ENCODE results near the gene PAPPA.

Gene PAPPA

GRCh38 chr9:116191576-116192415, 38.2 kb downstream of the PAPPA start:
- Histone ChIP-seq H3K36me3 (ENCODE audit: insufficient read depth, low read length) (no peaks in the 10 kb centered on the region), H3K27ac (ENCODE audit: low read depth, low read length) (no peak overlapping the region), H3K4me3 (ENCODE audit: low read depth in 1 of 2, low read length in 2 of 2) (no peak overlapping the region), H3K9me3 (ENCODE audit: low read length) (no peaks in the 10 kb centered on the region), H3K4me1 (ENCODE audit: insufficient read depth, low read length) (no peaks in the 10 kb centered on the region), H3K9ac (ENCODE audit: low read length) (no peak overlapping the region), H3K27me3 (ENCODE audit: control insufficient read depth in 1 of 2, insufficient read depth in 2 of 2, low read length in 2 of 2) (no peaks in the 10 kb centered on the region)

- Histone ChIP-seq H3K4me1 (ENCODE audit: insufficient read depth, low read length) (no peaks in the 10 kb centered on the region), H3K36me3 (ENCODE audit: insufficient read depth, low read length) (no peaks in the 10 kb centered on the region), H3K27me3 (ENCODE audit: control insufficient read depth in 1 of 2, insufficient read depth in 2 of 2, low read length in 2 of 2) (no peaks in the 10 kb centered on the region), H3K4me3 (ENCODE audit: low read depth in 1 of 2, low read length in 2 of 2) (no peak overlapping the region), H3K9ac (ENCODE audit: low read length) (no peak overlapping the region), H3K27ac (ENCODE audit: low read depth, low read length) (no peak overlapping the region), H3K9me3 (ENCODE audit: low read length) (no peaks in the 10 kb centered on the region)
Observed at GRCh38 chr9:116193636-116194035, 40.0 kb downstream of the PAPPA start.

- Histone ChIP-seq H3K36me3 (ENCODE audit: insufficient read depth, low read length) (no peaks in the 10 kb centered on the region), H3K4me1 (ENCODE audit: insufficient read depth, low read length) (peaks cover under 1% of the 10 kb centered on the region), H3K9ac (ENCODE audit: low read length) (no peak overlapping the region), H3K27me3 (ENCODE audit: control insufficient read depth in 1 of 2, insufficient read depth in 2 of 2, low read length in 2 of 2) (no peaks in the 10 kb centered on the region), H3K4me3 (ENCODE audit: low read depth in 1 of 2, low read length in 2 of 2) (no peak overlapping the region), H3K9me3 (ENCODE audit: low read length) (no peaks in the 10 kb centered on the region), H3K27ac (ENCODE audit: low read depth, low read length) (no peak overlapping the region)
Observed at GRCh38 chr9:116196806-116197205, 43.2 kb downstream of the PAPPA start.

GRCh38 chr9:116198344-116198743, 44.8 kb downstream of the PAPPA start:
- Histone ChIP-seq H3K9me3 (ENCODE audit: low read length) (no peaks in the 10 kb centered on the region), H3K27me3 (ENCODE audit: control insufficient read depth in 1 of 2, insufficient read depth in 2 of 2, low read length in 2 of 2) (no peaks in the 10 kb centered on the region), H3K9ac (ENCODE audit: low read length) (no peak overlapping the region), H3K4me3 (ENCODE audit: low read depth in 1 of 2, low read length in 2 of 2) (no peak overlapping the region), H3K27ac (ENCODE audit: low read depth, low read length) (no peak overlapping the region), H3K4me1 (ENCODE audit: insufficient read depth, low read length) (peaks cover 8% of the 10 kb centered on the region), H3K36me3 (ENCODE audit: insufficient read depth, low read length) (no peaks in the 10 kb centered on the region)

- H3K9ac ChIP-seq (ENCODE audit: low read length) = no peak overlapping the region
- peaks cover 8% of the 10 kb centered on the region for H3K4me1 ChIP-seq (ENCODE audit: insufficient read depth, low read length)
- H3K36me3 ChIP-seq (ENCODE audit: insufficient read depth, low read length) = no peaks in the 10 kb centered on the region
- no peak overlapping the region for H3K4me3 ChIP-seq (ENCODE audit: low read depth in 1 of 2, low read length in 2 of 2)
- no peaks in the 10 kb centered on the region for H3K9me3 ChIP-seq (ENCODE audit: low read length)
- no peaks in the 10 kb centered on the region for H3K27me3 ChIP-seq (ENCODE audit: control insufficient read depth in 1 of 2, insufficient read depth in 2 of 2, low read length in 2 of 2)
- no peak overlapping the region for H3K27ac ChIP-seq (ENCODE audit: low read depth, low read length)
Observed at GRCh38 chr9:116202219-116202912, 48.8 kb downstream of the PAPPA start.

GRCh38 chr9:116204252-116204882, 50.8 kb downstream of the PAPPA start:
- Histone ChIP-seq H3K9me3 (ENCODE audit: low read length) (no peaks in the 10 kb centered on the region), H3K36me3 (ENCODE audit: insufficient read depth, low read length) (no peaks in the 10 kb centered on the region), H3K27me3 (ENCODE audit: control insufficient read depth in 1 of 2, insufficient read depth in 2 of 2, low read length in 2 of 2) (no peaks in the 10 kb centered on the region), H3K9ac (ENCODE audit: low read length) (no peak overlapping the region), H3K4me1 (ENCODE audit: insufficient read depth, low read length) (peaks cover 8% of the 10 kb centered on the region), H3K4me3 (ENCODE audit: low read depth in 1 of 2, low read length in 2 of 2) (no peak overlapping the region), H3K27ac (ENCODE audit: low read depth, low read length) (no peak overlapping the region)

GRCh38 chr9:116207371-116208111, 54.0 kb downstream of the PAPPA start:
- H3K27ac ChIP-seq (ENCODE audit: low read depth, low read length) = no peak overlapping the region
- no peaks in the 10 kb centered on the region for H3K9me3 ChIP-seq (ENCODE audit: low read length)
- no peaks in the 10 kb centered on the region for H3K27me3 ChIP-seq (ENCODE audit: control insufficient read depth in 1 of 2, insufficient read depth in 2 of 2, low read length in 2 of 2)
- no peaks in the 10 kb centered on the region for H3K4me1 ChIP-seq (ENCODE audit: insufficient read depth, low read length)
- no peak overlapping the region for H3K4me3 ChIP-seq (ENCODE audit: low read depth in 1 of 2, low read length in 2 of 2)
- H3K9ac ChIP-seq (ENCODE audit: low read length) = no peak overlapping the region
- no peaks in the 10 kb centered on the region for H3K36me3 ChIP-seq (ENCODE audit: insufficient read depth, low read length)

GRCh38 chr9:116208417-116209232, 55.0 kb downstream of the PAPPA start:
- Histone ChIP-seq H3K27ac (ENCODE audit: low read depth, low read length) (no peak overlapping the region), H3K4me1 (ENCODE audit: insufficient read depth, low read length) (no peaks in the 10 kb centered on the region), H3K9ac (ENCODE audit: low read length) (no peak overlapping the region)

GRCh38 chr9:116209414-116210116, 56.0 kb downstream of the PAPPA start:
- Histone ChIP-seq H3K36me3 (ENCODE audit: insufficient read depth, low read length) (no peaks in the 10 kb centered on the region), H3K4me3 (ENCODE audit: low read depth in 1 of 2, low read length in 2 of 2) (no peak overlapping the region), H3K4me1 (ENCODE audit: insufficient read depth, low read length) (no peaks in the 10 kb centered on the region), H3K9ac (ENCODE audit: low read length) (no peak overlapping the region), H3K27me3 (ENCODE audit: control insufficient read depth in 1 of 2, insufficient read depth in 2 of 2, low read length in 2 of 2) (no peaks in the 10 kb centered on the region), H3K9me3 (ENCODE audit: low read length) (no peaks in the 10 kb centered on the region), H3K27ac (ENCODE audit: low read depth, low read length) (no peak overlapping the region)

More at GRCh38 chr9:116208417-116209232, 55.0 kb downstream of the PAPPA start:
- no peaks in the 10 kb centered on the region for H3K27me3 ChIP-seq (ENCODE audit: control insufficient read depth in 1 of 2, insufficient read depth in 2 of 2, low read length in 2 of 2)
- no peak overlapping the region for H3K4me3 ChIP-seq (ENCODE audit: low read depth in 1 of 2, low read length in 2 of 2)
- H3K9me3 ChIP-seq (ENCODE audit: low read length) = no peaks in the 10 kb centered on the region
- no peaks in the 10 kb centered on the region for H3K36me3 ChIP-seq (ENCODE audit: insufficient read depth, low read length)

- Histone ChIP-seq H3K9ac (ENCODE audit: low read length) (no peak overlapping the region), H3K9me3 (ENCODE audit: low read length) (no peaks in the 10 kb centered on the region), H3K4me1 (ENCODE audit: insufficient read depth, low read length) (no peaks in the 10 kb centered on the region), H3K27ac (ENCODE audit: low read depth, low read length) (no peak overlapping the region), H3K4me3 (ENCODE audit: low read depth in 1 of 2, low read length in 2 of 2) (no peak overlapping the region), H3K27me3 (ENCODE audit: control insufficient read depth in 1 of 2, insufficient read depth in 2 of 2, low read length in 2 of 2) (no peaks in the 10 kb centered on the region), H3K36me3 (ENCODE audit: insufficient read depth, low read length) (no peaks in the 10 kb centered on the region)
Observed at GRCh38 chr9:116212986-116213692, 59.5 kb downstream of the PAPPA start.

All from muscle layer of colon (tissue), 2 donors.